ENCODE results near the gene KCNIP4. TPM values are rescaled to one million over a fixed set of nuclear protein-coding genes. Genes with fewer than 3 reads are reported as not detected.

KCNIP4 gene
- total RNA-seq, 1 donor from 2014 or later, result not detected

GRCh38 chr4:21869978-21870745, 78.4 kb downstream of the KCNIP4 start:
- intact Hi-C loops (cut with DNase I), result no loop called here
- DNase-seq (ENCODE audit: missing footprints) (no peak), ATAC-seq (no peak)

GRCh38 chr4:21864686-21865085, 83.9 kb downstream of the KCNIP4 start:
- no peak for DNase-seq (ENCODE audit: missing footprints)
- intact Hi-C loops (cut with DNase I), result no loop called here
- no peak for ATAC-seq

- intact Hi-C loops (cut with DNase I), result no loop called here
- no peak for DNase-seq (ENCODE audit: missing footprints)
- no peak for ATAC-seq
Observed at GRCh38 chr4:21862917-21863316, 85.7 kb downstream of the KCNIP4 start.

GRCh38 chr4:21858971-21859370, 89.6 kb downstream of the KCNIP4 start:
- no peak for DNase-seq (ENCODE audit: missing footprints)
- intact Hi-C loops (cut with DNase I), result no loop called here
- no peak for ATAC-seq

DNA sequence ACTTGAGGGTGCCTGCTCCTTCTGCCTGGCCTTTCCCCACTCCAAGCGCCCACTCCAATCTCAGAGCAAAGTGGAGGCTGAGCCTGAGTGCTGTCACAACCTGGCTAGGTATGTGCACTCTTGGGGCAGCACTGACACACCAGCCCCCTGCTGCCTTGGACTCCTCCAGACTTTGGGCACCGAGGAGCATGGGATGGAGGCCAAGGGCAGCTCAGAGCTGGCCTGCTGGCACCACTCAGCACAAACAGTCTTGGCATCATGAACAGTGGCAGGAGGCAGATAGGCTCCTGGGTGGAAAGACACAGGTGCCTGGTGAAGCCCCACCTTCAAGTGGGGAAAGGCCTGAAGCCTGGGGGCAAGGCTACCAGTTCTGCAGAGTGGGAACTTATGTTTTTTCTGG, 91.8 kb downstream of the KCNIP4 start:
- ATAC-seq, result no peak

DNA sequence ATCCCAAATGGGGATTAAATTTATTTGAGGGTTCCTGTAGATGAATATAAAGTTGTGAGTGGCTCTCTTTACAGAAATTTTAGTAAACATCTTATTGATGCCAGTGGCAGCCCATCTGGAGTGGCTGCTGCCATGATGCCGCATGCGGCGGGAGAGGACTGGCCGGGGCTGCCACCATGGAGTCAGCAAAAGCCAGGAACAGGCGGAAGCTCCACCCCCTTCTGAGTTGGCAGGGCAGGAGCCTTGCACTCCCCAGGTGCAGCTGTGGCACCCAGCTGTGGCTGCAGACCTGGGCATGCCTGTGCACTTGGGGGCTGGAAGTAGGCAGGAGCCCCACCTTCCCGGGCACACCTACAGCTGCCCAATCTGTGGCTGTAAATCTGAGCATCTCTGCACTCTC, 92.3 kb downstream of the KCNIP4 start:
- DNase-seq (ENCODE audit: missing footprints) (no peak), ATAC-seq (no peak)
- intact Hi-C loops (cut with DNase I), result no loop called here

More for the DNA sequence above, 91.8 kb downstream of the KCNIP4 start:
- DNase-seq (ENCODE audit: missing footprints), result no peak
- intact Hi-C loops (cut with DNase I), result no loop called here

GRCh38 chr4:21849077-21849476, 99.5 kb downstream of the KCNIP4 start:
- intact Hi-C loops (cut with DNase I), result no loop called here
- DNase-seq (ENCODE audit: missing footprints), result no peak
- ATAC-seq, result no peak

DNA sequence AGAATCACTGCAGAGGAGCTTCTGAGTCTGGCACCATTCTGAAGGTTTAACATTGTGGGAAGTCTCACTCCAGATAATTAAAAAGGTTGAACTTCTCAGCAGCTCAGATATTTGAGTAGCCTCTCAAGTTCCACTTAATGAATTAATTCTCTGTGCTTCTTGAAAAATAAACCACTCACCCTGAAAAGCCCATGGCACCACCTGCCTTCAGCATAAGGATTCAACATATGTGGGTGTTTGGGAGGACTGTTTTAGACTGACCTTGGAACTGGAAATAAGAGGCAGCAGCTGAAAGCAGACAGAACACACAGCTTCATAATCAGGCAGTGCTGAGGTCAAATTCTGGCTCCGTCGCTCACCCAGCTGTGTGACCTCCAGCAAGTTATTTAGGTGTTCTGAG, 100.6 kb downstream of the KCNIP4 start:
- no peak for ATAC-seq

DNA sequence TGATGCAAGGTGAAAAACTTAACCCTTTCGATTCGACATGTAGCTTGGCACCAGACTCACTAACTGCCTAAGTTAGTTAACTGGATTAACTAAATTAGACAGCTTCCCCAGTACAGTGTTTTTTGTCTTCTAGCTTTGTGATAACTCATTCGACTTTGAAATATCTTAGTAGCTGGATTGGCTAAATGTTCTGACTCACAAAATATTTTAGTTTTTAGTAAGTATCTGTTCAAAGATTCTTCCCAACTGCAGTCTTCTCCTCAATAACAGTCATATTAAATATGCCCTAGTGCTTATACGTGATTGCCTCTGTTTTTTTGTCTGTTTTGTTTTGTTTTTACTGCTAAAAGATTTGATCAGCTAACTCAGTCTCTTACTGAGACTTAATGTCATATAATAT, 102.9 kb downstream of the KCNIP4 start:
- no peak for ATAC-seq
- no peak for DNase-seq (ENCODE audit: missing footprints)
- intact Hi-C loops (cut with DNase I), result no loop called here

More for the DNA sequence above, 100.6 kb downstream of the KCNIP4 start:
- intact Hi-C loops (cut with DNase I), result no loop called here
- no peak for DNase-seq (ENCODE audit: missing footprints)

DNA sequence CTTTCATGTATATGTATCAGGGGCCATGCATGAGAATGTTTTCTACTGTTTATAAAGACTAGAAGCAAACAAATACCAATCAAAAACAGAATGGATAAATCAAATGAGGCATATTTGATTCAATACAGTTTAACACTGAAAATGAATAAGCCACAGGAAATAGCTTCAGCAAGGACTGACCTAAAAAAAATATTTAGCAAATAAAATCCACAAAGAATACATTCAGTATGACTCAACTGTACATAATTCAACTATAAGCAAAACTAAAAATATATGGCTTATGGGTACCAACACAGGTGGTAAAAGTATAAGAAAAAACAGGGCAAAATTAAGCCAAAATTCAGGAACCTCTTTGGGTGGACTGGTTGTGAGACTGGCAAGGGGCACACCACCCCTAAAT, 112.9 kb downstream of the KCNIP4 start:
- intact Hi-C loops (cut with DNase I), result no loop called here
- DNase-seq (ENCODE audit: missing footprints) (no peak), ATAC-seq (no peak)

DNA sequence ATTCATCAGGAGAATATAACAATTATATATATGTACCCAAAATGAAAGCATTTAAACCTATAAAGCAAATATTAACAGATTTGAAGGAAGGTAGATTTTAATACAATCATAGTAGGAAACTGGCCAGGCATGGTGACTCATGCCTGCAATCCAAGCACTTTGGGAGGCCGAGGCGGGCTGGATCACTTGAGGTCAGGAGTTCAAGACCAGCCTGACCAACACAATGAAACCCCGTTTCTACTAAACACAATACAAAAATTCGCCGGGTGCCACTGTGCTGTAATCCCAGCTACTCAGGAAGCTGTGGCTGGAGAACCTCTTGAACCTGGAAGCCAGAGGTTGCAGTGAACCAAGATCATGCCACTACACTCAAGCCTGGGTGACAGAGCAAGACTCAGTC, 118.3 kb downstream of the KCNIP4 start:
- DNase-seq (ENCODE audit: missing footprints) (no peak), ATAC-seq (no peak)
- intact Hi-C loops (cut with DNase I), result no loop called here

- DNase-seq (ENCODE audit: missing footprints) (no peak), ATAC-seq (no peak)
- intact Hi-C loops (cut with DNase I), result no loop called here
Observed at GRCh38 chr4:21827575-21827974, 121.0 kb downstream of the KCNIP4 start.

- ATAC-seq (no peak), DNase-seq (ENCODE audit: missing footprints) (no peak)
- intact Hi-C loops (cut with DNase I), result no loop called here
Observed at GRCh38 chr4:21826071-21826470, 122.5 kb downstream of the KCNIP4 start.

GRCh38 chr4:21819086-21819485, 129.5 kb downstream of the KCNIP4 start:
- DNase-seq (ENCODE audit: missing footprints) (peak; percentile 55), ATAC-seq (no peak)

GRCh38 chr4:21815651-21816377, 132.8 kb downstream of the KCNIP4 start:
- intact Hi-C loops (cut with DNase I), result no loop called here
- ATAC-seq (no peak), DNase-seq (ENCODE audit: missing footprints) (no peak)

More at GRCh38 chr4:21819086-21819485, 129.5 kb downstream of the KCNIP4 start:
- intact Hi-C loops (cut with DNase I), result no loop called here

- no peak for DNase-seq (ENCODE audit: missing footprints)
- intact Hi-C loops (cut with DNase I), result no loop called here
- no peak for ATAC-seq
Observed at GRCh38 chr4:21811565-21811964, 137.0 kb downstream of the KCNIP4 start.

DNA sequence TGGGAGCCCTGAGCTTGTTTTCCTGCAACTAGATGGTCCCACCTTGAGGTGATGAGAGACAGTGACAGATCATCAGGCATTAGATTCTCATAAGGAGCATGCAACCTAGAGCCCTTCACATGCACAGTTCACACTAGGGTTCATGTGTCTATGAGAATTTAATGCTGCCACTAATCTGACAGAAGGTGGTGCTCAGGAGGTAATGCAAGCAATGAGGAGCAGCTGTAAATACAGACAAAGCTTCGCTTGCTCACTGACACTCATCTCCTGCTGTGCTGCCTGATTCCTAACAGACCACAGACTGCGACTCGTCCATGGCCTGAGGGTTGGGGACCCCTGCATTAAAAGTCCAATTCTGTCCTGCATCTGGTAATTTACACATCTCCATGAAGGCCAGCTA, 141.6 kb downstream of the KCNIP4 start:
- no peak for ATAC-seq
- intact Hi-C loops (cut with DNase I), result no loop called here
- no peak for DNase-seq (ENCODE audit: missing footprints)

DNA sequence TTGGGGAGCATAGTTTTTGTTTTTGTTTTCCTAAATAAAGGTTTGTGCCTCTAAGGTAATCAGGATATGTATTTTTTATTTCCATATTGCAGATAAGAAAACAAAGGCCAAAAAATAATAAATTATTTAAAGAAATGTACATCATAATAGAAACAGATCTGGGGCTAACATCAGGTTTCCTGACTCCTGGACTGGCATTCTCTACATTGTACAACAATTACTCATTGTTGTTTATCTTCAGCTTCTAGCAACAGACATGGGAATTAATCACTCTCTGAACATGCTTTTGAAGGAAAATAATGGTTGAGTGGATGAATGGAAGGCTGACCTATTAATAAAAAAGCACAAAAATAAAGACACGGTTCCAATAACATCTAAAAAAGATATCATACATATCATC, 146.2 kb downstream of the KCNIP4 start:
- DNase-seq (ENCODE audit: missing footprints), result no peak
- intact Hi-C loops (cut with DNase I), result no loop called here
- ATAC-seq, result no peak

GRCh38 chr4:21801661-21802385, 146.7 kb downstream of the KCNIP4 start:
- ATAC-seq (no peak), DNase-seq (ENCODE audit: missing footprints) (no peak)
- intact Hi-C loops (cut with DNase I), result no loop called here

DNA sequence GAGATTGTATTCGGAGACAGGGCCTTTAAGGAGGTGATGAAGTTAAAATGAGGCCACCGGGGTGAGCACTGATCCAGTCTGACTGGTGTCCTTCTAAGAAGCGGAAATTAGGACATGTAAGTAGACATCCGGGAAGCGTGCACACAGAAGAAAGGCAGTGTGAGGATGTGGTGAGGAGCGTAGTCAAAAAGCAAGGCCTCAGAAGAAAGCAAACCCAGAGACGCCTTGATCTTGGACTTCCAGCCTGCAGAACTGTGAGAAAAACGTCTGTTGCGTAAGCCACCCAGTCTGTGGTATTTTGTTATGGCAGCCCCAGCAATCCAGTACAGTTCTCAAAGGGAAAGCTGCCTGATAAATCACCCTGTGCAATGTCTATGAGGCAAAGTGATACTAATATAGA, 153.5 kb downstream of the KCNIP4 start:
- intact Hi-C loops (cut with DNase I), result no loop called here
- DNase-seq (ENCODE audit: missing footprints) (no peak), ATAC-seq (no peak)

All from Right ventricle myocardium inferior (tissue), 1 donor.